HCT116 (cell line): Measurements from ENCODE around the gene TENM3. TPM values are rescaled to one million over a fixed set of nuclear protein-coding genes. Genes with fewer than 3 reads are reported as not detected.

ENCODE experiments used
- ATAC-seq: fragments of 200-7000 bp; cut with Tn5 transposase; 2 replicates; pipeline ENCODE4 v1.9.1; 2020; ENCODE audit warnings: mild to moderate bottlenecking, moderate library complexity
- BruUV-seq: library from RNA; stranded (reverse); fragments of 400-500 nt; replicated peaks from 2 replicates; lab custom pipeline; 2021; lab: Mats Ljungman, UMichigan
- CTCF ChIA-PET: fragments of 300-600 bp; sonication (Branson Sonifier 250); formaldehyde crosslinking; loops from one replicate; lab custom pipeline; 2021; ENCODE audit warnings: antibody characterized with exemption; lab: Charles Lee
- POLR2A ChIA-PET: fragments of 300-600, 350-600 bp; sonication (Branson Sonifier 250); formaldehyde crosslinking; loops from one replicate; lab custom pipeline; 2021; ENCODE audit warnings: antibody characterized with exemption; lab: Charles Lee
- RAD21 ChIA-PET, 2 experiments: fragments of 300-600 bp; sonication (Branson Sonifier 250); formaldehyde crosslinking; loops; one replicate each; lab custom pipeline; 2023; ENCODE audit warnings: low total read pairs in 2 of 2; ENCODE audit not compliant: uncharacterized antibody in 2 of 2, unreplicated experiment in 2 of 2, low non-redundant PET in 1 of 2; lab: Charles Lee
- DNase-seq: peaks from one replicate; pipeline ENCODE4 v3.0.0-alpha.2; 2010; ENCODE audit warnings: low read depth, low spot score
- H2AFZ ChIP-seq: fragments of 200-600 bp; shearing (Covaris generic), sonication (generic); 2 replicates; pipeline ENCODE4 v1.6.1; 2017; ENCODE audit warnings: low read depth, mixed run types, mixed read lengths, antibody characterized with exemption, low read length; ENCODE audit not compliant: poor library complexity, severe bottlenecking
- H3K27ac ChIP-seq: 2 replicates; pipeline ENCODE4 v1.5.1; 2012; ENCODE audit warnings: low read depth, low read length
- H3K27me3 ChIP-seq: fragments of 200-600 bp; sonication (generic); 2 replicates; pipeline ENCODE4 v1.6.1; 2016; ENCODE audit warnings: mixed run types, low read length, mixed read lengths; ENCODE audit not compliant: insufficient read depth
- H3K36me3 ChIP-seq, 2 experiments: fragments of 200-500 bp in 1 of 2; fragments of 200-600 bp in 1 of 2; sonication (Bioruptor generic) in 1 of 2; sonication (generic) in 1 of 2; 2 replicates each; pipeline versions ENCODE4 v1.5.1 to v1.6.1; 2014 to 2016; ENCODE audit warnings: low read length in 2 of 2, inconsistent platforms in 1 of 2, mixed read lengths in 1 of 2, mixed run types in 1 of 2; ENCODE audit not compliant: insufficient read depth in 2 of 2, control insufficient read depth in 1 of 2
- H3K4me1 ChIP-seq, 2 experiments: fragments of 200-600 bp in 1 of 2; sonication (generic) in 1 of 2; 2 replicates each; pipeline versions ENCODE4 v1.5.1 to v1.6.1; 2012 to 2017; ENCODE audit warnings: low read length in 2 of 2, inconsistent platforms in 1 of 2, mild to moderate bottlenecking in 1 of 2, mixed read lengths in 1 of 2, mixed run types in 1 of 2, moderate library complexity in 1 of 2; ENCODE audit not compliant: insufficient read depth in 2 of 2, control insufficient read depth in 1 of 2
- H3K4me2 ChIP-seq: fragments of 200-600 bp; sonication (generic); 2 replicates; pipeline ENCODE4 v1.6.1; 2017; ENCODE audit warnings: mixed run types, low read length, mixed read lengths
- H3K4me3 ChIP-seq, 2 experiments: fragments of 200-600 bp in 1 of 2; sonication (generic) in 1 of 2; replicated peaks in 1 of 2; 2 replicates each; pipeline ENCODE4 v1.5.1; 2011 to 2016; ENCODE audit warnings: low read length in 2 of 2, control low read depth in 1 of 2, low read depth in 1 of 2, mild to moderate bottlenecking in 1 of 2, mixed read lengths in 1 of 2, mixed run types in 1 of 2
- H3K79me2 ChIP-seq: fragments of 200-600 bp; sonication (generic); 2 replicates; pipeline ENCODE4 v1.6.1; 2017; ENCODE audit warnings: mild to moderate bottlenecking, mixed run types, low read length, moderate library complexity, mixed read lengths; ENCODE audit not compliant: insufficient read depth
- H3K9ac ChIP-seq: fragments of 200-600 bp; sonication (generic); 2 replicates; pipeline ENCODE4 v1.6.1; 2016; ENCODE audit warnings: low read length, mixed read lengths
- H3K9me2 ChIP-seq: fragments of 200-600 bp; sonication (generic), shearing (Covaris generic); 2 replicates; pipeline ENCODE4 v1.6.1; 2017; ENCODE audit warnings: mixed run types, mild to moderate bottlenecking, moderate library complexity; ENCODE audit not compliant: insufficient read depth
- H3K9me3 ChIP-seq, 2 experiments: fragments of 200-500 bp in 1 of 2; fragments of 200-600 bp in 1 of 2; sonication (Bioruptor generic) in 1 of 2; sonication (generic) in 1 of 2; 2 replicates each; pipeline ENCODE4 v1.6.1; 2014 to 2017; ENCODE audit warnings: low read length in 2 of 2, mixed read lengths in 2 of 2, inconsistent platforms in 1 of 2, low read depth in 1 of 2, mild to moderate bottlenecking in 1 of 2, mixed run types in 1 of 2, moderate library complexity in 1 of 2; ENCODE audit not compliant: control insufficient read depth in 1 of 2, insufficient read depth in 1 of 2
- H4K20me1 ChIP-seq: fragments of 200-600 bp; sonication (generic), shearing (Covaris generic); 2 replicates; pipeline ENCODE4 v1.6.1; 2017; ENCODE audit warnings: mixed run types, mild to moderate bottlenecking, moderate library complexity; ENCODE audit not compliant: insufficient read depth
- ATF3 ChIP-seq: IDR thresholded peaks from 2 replicates; pipeline ENCODE4 v1.6.1; 2012
- CEBPB ChIP-seq: IDR thresholded peaks from 2 replicates; pipeline ENCODE4 v1.6.1; 2012; ENCODE audit warnings: low read depth
- EZH2 ChIP-seq: fragments of 200-600 bp; sonication (generic); IDR thresholded peaks from 2 replicates; pipeline ENCODE4 v1.6.1; 2017; ENCODE audit warnings: antibody characterized with exemption, mixed run types
- EZH2phosphoT487 ChIP-seq: fragments of 200-600 bp; IDR thresholded peaks from 2 replicates; pipeline ENCODE4 v1.6.1; 2018; ENCODE audit warnings: antibody characterized with exemption, borderline replicate concordance
- FOSL1 ChIP-seq: IDR thresholded peaks from 2 replicates; pipeline ENCODE4 v1.6.1; 2012; ENCODE audit warnings: low read depth
- JUND ChIP-seq: IDR thresholded peaks from 2 replicates; pipeline ENCODE4 v1.6.1; 2012
- MAX ChIP-seq: IDR thresholded peaks from 2 replicates; pipeline ENCODE4 v1.6.1; 2012
- POLR2A ChIP-seq: IDR thresholded peaks from 2 replicates; pipeline ENCODE4 v1.7.0; 2011; ENCODE audit warnings: borderline replicate concordance; ENCODE audit not compliant: insufficient read depth, insufficient read length; ENCODE audit errors: extremely low read depth
- RAD21 ChIP-seq: IDR thresholded peaks from 2 replicates; pipeline ENCODE4 v1.6.1; 2012; ENCODE audit warnings: low read depth, mild to moderate bottlenecking
- REST ChIP-seq: IDR thresholded peaks from 2 replicates; pipeline ENCODE4 v1.6.1; 2012; ENCODE audit warnings: low read depth
- SIN3A ChIP-seq: IDR thresholded peaks from 2 replicates; pipeline ENCODE4 v1.6.1; 2012; ENCODE audit warnings: low read depth
- SP1 ChIP-seq: IDR thresholded peaks from 2 replicates; pipeline ENCODE4 v1.6.1; 2012; ENCODE audit warnings: low read depth
- SRF ChIP-seq: IDR thresholded peaks from 2 replicates; pipeline ENCODE4 v1.6.1; 2012; ENCODE audit warnings: low read depth
- YY1 ChIP-seq: IDR thresholded peaks from 2 replicates; pipeline ENCODE4 v1.6.1; 2011; ENCODE audit warnings: low read length, low read depth, moderate library complexity, mild to moderate bottlenecking; ENCODE audit not compliant: insufficient replicate concordance; ENCODE audit errors: extremely low read depth
- ZNF274 ChIP-seq: fragments of 200-500 bp; sonication (Bioruptor generic); IDR thresholded peaks from 2 replicates; pipeline ENCODE4 v1.6.1; 2014; ENCODE audit warnings: mild to moderate bottlenecking, low read depth, low read length, inconsistent platforms
- intact Hi-C: fragments of 100-400 bp; cut with micrococcal nuclease; formaldehyde crosslinking; loops from 2 replicates; pipeline ENCODE4 v1.10.0; 2022
- total RNA-seq: library from RNA; stranded (reverse); gene quantifications from one replicate; pipeline ENCODE4 v1.2.1, GENCODE V29; 2021; ENCODE audit not compliant: unreplicated experiment
- TF ChIP-seq, protein P1 (sequence below), 3 experiments: fragments of 200-600 bp in 1 of 3; sonication (generic) in 1 of 3; IDR thresholded peaks in 2 of 3; conservative IDR thresholded peaks in 1 of 3; 2 replicates each; pipeline ENCODE4 v1.5.1; 2012 to 2017; ENCODE audit warnings: low read depth in 2 of 3, low read length in 2 of 3, antibody characterized with exemption in 1 of 3, borderline replicate concordance in 1 of 3, control low read depth in 1 of 3, mild to moderate bottlenecking in 1 of 3, mixed read lengths in 1 of 3, mixed run types in 1 of 3, moderate library complexity in 1 of 3; ENCODE audit not compliant: insufficient read depth in 1 of 3

The TENM3 gene
- total RNA-seq, 1 experiment from 2014 or later = 0.54 TPM

GRCh38 chr4:182583703-182584415 is 340.7 kb downstream of the TENM3 start:
- Histone ChIP-seq H3K79me2 (no peaks in the 10 kb centered on the region), H3K9me3 (no peaks in the 10 kb centered on the region), H3K27me3 (peaks cover 7% of the 10 kb centered on the region), H3K4me2 (no peak overlapping the region), H3K9me2 (no peaks in the 10 kb centered on the region), H3K9ac (no peak overlapping the region), H3K27ac (no peak overlapping the region), H3K36me3 (no peaks in the 10 kb centered on the region), H2AFZ (no peak overlapping the region), H4K20me1 (no peaks in the 10 kb centered on the region), H3K4me1 (no peaks in the 10 kb centered on the region), H3K4me3 (no peak overlapping the region)
- BruUV-seq = no TSS peak
- ChIA-PET CTCF (no interaction called here), POLR2A (no interaction called here), RAD21 (no interaction called here)
- no peak for TF ChIP-seq FOSL1
- TF ChIP-seq EZH2 = no peak
- TF ChIP-seq RAD21 = no peak
- no peak for TF ChIP-seq SP1
- no peak for TF ChIP-seq YY1
- no peak for TF ChIP-seq CEBPB
- no peak for TF ChIP-seq JUND
- DNase-seq (no peak), ATAC-seq (no peak)
- intact Hi-C loops = no loop called here

- Histone ChIP-seq H3K27me3 (peaks cover 7% of the 10 kb centered on the region), H3K27ac (no peak overlapping the region), H3K4me1 (no peaks in the 10 kb centered on the region), H4K20me1 (no peaks in the 10 kb centered on the region), H3K79me2 (no peaks in the 10 kb centered on the region), H2AFZ (no peak overlapping the region), H3K9me2 (no peaks in the 10 kb centered on the region), H3K4me3 (no peak overlapping the region), H3K36me3 (no peaks in the 10 kb centered on the region), H3K9ac (no peak overlapping the region), H3K9me3 (no peaks in the 10 kb centered on the region), H3K4me2 (no peak overlapping the region)
- intact Hi-C loops = no loop called here
- BruUV-seq = no TSS peak
- ChIA-PET POLR2A (no interaction called here), RAD21 (no interaction called here), CTCF (no interaction called here)
- ATAC-seq (no peak), DNase-seq (no peak)
- TF ChIP-seq ZNF274 = no peak
- no peak for TF ChIP-seq SRF
- TF ChIP-seq EZH2phosphoT487 = no peak
- no peak for TF ChIP-seq POLR2A
- no peak for TF ChIP-seq RAD21
- no peak for TF ChIP-seq JUND
- no peak for TF ChIP-seq REST
- no peak for TF ChIP-seq MAX
- TF ChIP-seq ATF3 = no peak
- TF ChIP-seq, protein P1, sequence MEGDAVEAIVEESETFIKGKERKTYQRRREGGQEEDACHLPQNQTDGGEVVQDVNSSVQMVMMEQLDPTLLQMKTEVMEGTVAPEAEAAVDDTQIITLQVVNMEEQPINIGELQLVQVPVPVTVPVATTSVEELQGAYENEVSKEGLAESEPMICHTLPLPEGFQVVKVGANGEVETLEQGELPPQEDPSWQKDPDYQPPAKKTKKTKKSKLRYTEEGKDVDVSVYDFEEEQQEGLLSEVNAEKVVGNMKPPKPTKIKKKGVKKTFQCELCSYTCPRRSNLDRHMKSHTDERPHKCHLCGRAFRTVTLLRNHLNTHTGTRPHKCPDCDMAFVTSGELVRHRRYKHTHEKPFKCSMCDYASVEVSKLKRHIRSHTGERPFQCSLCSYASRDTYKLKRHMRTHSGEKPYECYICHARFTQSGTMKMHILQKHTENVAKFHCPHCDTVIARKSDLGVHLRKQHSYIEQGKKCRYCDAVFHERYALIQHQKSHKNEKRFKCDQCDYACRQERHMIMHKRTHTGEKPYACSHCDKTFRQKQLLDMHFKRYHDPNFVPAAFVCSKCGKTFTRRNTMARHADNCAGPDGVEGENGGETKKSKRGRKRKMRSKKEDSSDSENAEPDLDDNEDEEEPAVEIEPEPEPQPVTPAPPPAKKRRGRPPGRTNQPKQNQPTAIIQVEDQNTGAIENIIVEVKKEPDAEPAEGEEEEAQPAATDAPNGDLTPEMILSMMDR (IDR thresholded peaks at IDR 0.05 in 2 of 3, conservative IDR thresholded peaks at IDR 0.05 in 1 of 3; ENCODE audit: borderline replicate concordance in 1 of 3, insufficient read depth in 1 of 3, low read depth in 2 of 3, low read length in 2 of 3) = no peak
- no peak for TF ChIP-seq SIN3A
These were observed 342.1 kb downstream of the TENM3 start for GRCh38 chr4:182585321-182585720.
